Thoracic aorta endothelial cell (primary cell): ENCODE data around the gene FKBP1B. TPM values are rescaled to one million over a fixed set of nuclear protein-coding genes. Genes with fewer than 3 reads are reported as not detected.

Experiments
- small RNA-seq: library from RNA; depleted of rRNA; stranded (forward); fragments of <200 nt; gene quantifications from one replicate; pipeline ENCODE3, GENCODE V24; 2012
- total RNA-seq: library from RNA; depleted of rRNA; stranded (reverse); fragments of >200 nt; gene quantifications from 2 replicates; pipeline ENCODE4 v1.2.3, GENCODE V29; 2012

FKBP1B gene
- total RNA-seq: 11.2 and 13.4 TPM in 2 replicates

DNA sequence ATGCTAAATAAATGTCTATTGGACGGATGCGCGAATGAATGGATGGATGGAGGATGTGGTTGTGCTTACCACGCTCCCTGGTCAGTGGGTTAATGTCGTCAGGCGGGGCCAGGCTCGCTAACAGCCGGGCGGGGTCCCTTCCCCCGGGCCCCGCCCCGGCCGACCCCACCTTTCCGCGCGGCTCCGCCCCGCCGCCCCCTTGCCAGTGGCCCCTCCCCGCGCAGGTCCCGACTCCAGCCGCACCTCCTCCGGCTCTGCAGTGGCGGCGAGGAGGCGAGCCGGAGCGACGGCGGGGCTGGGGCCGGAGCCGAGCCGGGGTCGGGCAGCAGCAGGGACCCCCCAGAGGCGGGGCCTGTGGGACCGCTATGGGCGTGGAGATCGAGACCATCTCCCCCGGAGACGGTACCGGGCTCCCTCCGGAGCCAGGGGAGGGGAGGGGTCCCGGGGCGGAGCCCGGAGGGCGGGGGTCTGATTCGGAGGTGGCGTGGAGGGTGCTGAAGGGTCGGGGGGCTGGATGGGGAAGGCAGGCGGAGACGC is at the start of gene FKBP1B:
FKBP1B (plus strand) TSS at position 257 of the 537 bp plus-strand sequence; CDS start at position 366, 109 bp downstream.

DNA sequence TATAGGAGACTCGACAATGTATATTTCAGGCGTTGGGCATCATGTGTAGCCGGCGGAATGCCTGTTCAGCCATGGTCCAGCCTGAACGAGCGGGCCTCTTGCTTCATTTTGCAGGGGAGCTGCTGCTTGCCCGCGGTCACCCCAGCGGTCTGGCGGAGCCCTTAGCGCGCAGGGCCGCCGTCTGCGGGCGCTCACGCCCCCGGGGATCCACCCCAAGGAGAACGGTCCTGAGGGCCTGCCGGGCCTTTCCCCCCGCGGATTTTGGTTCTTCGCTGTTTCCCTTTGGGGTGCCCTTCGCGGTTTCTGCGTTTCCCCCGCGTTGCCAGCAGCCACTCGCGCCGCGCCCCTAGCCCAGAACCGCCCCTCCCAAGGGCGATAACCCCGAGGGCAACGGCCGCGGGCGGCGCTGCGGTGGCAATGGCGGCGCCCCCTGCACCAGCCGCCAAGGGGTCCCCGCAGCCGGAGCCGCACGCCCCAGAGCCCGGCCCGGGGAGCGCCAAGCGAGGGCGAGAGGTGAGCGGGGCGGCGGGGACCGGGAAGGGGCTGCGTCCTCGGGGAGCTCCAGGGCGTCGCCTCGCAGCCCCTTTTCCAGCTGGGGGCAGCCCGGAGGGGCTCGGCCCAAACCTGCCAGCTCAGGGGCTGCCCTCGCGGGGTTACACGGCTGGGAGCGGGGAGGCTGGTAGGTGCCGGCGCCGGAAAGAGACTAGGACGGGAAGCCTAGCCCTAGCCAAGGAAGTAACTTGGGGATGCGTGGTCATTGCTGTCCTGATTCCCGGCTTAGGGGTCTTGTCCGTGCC is 39.7 kb upstream of the FKBP1B start, which contains the start of gene MFSD2B:
MFSD2B (plus strand) TSS at position 406 of the 797 bp plus-strand sequence; CDS start at position 418, 12 bp downstream.

DNA sequence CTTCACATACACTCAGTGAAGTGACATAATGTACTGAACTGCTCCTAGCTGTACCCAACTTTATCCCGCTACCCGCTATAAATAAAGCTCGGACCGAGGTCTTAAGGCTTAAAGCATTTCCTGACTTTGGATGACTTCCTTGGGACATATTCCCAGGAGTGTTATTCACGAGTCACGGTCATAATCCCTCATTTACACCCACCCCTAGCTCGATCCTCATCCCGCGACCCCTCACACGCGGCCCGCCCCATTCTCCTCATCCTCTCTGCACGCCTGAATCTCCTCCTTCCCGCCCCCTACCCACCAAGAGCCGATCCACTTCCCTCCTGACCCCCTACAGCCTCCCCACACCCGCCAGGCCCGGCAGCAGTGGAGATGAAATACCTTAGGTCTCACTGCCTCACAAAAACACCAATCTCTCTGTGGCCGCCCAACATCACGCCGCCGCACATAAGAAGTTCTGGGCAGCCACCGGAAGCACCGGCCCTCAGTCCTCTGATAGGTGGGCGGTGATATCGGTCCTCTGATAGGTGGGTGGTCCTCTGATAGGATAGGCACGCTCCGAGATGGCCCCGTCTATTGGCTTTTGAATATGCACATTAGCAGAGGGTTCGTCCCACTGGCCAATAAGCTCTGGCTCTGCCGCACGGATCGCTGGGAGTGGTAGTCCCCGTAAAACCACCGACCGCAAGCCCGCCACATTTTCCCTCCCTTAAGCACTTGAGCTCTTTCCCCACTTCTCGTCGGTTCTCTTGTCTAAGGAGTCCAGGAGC is 2.4 kb upstream of the FKBP1B start, which contains the start of gene WDCP:
WDCP (minus strand) TSS at position 462 of the 773 bp plus-strand sequence. CDS start 7,897 bp downstream, outside the sequence.

DNA sequence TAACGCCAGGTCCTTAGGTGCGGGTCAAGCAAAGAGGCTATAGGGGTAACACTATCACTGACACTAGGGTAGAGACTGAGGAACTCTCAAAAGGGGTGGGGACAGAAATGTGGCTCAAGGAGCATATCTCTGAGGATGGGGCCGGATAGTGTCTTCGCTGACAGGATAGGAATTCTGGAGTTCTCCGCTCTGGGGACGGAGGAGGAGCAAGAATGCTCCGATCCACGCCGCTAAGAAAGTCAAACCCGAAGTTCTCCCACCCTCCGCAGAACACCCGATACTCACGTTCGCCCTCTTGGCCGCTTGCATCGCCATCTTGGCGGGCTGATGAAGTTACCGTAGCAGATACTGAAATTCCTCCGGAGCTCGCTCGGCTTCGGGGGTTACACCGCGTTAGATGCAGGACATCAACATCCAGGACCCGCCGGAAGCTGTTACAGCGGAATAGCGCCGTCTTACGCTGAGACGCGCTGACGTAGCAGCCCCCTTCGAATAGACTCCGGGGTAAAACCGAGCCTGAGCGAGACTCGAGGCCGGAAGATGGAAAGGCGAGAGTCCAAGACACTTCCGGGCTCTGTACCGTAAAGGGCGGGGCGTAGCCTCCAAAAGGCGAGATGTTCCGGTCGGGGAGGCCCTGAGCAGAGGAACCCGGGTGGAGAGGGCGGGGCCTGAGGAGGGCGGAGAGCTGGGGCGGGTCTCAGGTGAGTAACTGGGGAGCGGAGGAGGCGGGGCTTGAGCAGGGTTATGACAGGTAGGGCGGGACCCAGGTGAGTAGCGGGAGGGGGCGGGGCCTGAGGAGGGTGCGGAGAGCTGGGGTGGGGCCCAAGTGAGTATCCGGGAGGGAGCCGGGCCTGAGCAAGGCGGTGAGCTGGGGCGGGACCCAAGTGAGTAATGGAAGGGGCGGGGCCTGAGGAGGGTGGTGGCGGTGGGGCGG is 26.6 kb downstream of the FKBP1B start, which contains the start of gene SF3B6:
SF3B6 (minus strand) TSS at position 412 of the 934 bp plus-strand sequence; CDS start at position 315, 97 bp downstream.

DNA sequence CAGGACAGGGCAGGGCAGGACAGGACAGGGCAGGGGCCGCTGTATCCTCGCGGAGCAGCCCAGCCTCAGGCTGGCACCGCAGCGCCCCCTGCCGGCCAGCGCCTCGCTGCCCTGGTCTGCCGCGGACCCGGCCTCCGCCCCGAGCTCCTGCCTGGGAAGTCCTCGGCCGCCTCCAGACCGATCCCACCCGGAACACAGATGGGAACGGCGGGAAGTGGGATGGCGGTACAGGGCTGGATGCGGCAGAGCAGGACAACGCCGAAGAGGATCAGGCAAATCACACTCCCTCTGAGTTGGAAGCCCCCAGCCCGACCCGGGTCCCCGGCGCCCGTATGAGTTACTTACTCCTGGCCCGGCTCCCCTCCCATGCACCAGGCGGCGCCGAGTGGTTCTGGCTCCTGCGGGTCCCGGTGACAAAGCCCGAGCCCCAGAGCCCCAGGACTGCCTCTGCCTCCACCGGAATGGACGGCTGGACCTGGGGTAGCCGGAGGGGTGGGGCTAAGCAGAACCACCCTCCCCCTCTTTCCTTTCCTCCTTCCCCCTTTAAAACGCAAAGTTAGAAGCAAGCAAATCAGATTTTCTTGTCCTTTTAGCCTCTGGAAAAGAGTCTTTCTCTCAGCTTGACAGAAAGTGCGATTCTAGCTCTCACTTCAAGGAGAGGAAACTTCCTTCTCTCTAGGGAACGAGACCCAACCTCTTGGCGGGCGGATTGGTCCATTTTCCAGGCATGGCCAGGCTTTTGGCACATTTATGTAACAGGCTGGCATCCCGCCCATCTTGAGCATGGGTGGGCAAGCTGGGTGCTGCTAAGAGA is 35.1 kb downstream of the FKBP1B start, which contains the start of gene TP53I3:
TP53I3 (minus strand) TSS at position 449 of the 814 bp plus-strand sequence. CDS start 508 bp downstream, outside the sequence.

Small RNAs within 50 kb of the gene (small RNA-seq; reads per million reads assigned to genes)
- gene RNU6-370P: not detected

Other genes starting within 250 kb of the FKBP1B start
- gene ATAD2B, start 122.6 kb upstream of the FKBP1B start, total RNA-seq: 25.3 and 26.2 TPM in 2 replicates
- gene UBXN2A, start 109.3 kb upstream of the FKBP1B start, total RNA-seq: 14.0 and 16.1 TPM in 2 replicates
- 0.14 TPM in 1 of 2 replicates, not detected in the other for gene MFSD2B, start 39.7 kb upstream of the FKBP1B start, total RNA-seq
- 16.2 and 18.5 TPM in 2 replicates for gene WDCP, start 2.4 kb upstream of the FKBP1B start, total RNA-seq
- gene SF3B6, start 26.6 kb downstream of the FKBP1B start, total RNA-seq: 181 and 206 TPM in 2 replicates
- gene TP53I3, start 35.1 kb downstream of the FKBP1B start, total RNA-seq: 51.3 and 56.0 TPM in 2 replicates
- 0.40 and 0.72 TPM in 2 replicates for gene PFN4, start 73.6 kb downstream of the FKBP1B start, total RNA-seq
- gene FAM228B, start 73.7 kb downstream of the FKBP1B start, total RNA-seq: 5.5 TPM in 2 replicates
- 0.14 TPM in 1 of 2 replicates, not detected in the other for gene FAM228A, start 125.3 kb downstream of the FKBP1B start, total RNA-seq